Measurements from ENCODE around the gene RCAN2.

The RCAN2 gene

DNA sequence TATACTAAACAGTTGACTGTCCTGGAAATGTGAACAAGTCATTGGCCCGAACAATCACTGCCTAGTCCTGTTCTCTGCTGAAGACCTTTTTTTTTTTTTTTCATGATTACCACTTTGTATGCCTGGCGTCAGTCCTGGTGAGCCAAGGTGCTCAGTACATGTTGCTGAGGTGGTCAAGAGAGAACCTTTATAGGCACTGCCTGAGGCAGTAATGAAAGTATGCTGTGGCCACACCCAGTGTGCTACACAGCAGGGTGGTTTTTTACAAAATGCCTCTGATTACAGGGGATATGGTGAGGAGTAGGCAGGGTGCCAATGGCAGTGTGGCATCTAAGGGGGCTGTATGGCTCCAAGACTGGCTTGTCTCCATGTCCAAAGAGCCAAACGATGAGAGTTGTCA, 185.4 kb downstream of the RCAN2 start:
- H3K23ac ChIP-seq (ENCODE audit: low read depth, low read length, poor library complexity), result no peak overlapping the region
- no peak overlapping the region for H2AK5ac ChIP-seq (ENCODE audit: low read depth, low read length)
- no peak overlapping the region for H3K9ac ChIP-seq (ENCODE audit: low read depth, low read length, poor library complexity)
- H4K91ac ChIP-seq (ENCODE audit: low read depth, low read length, poor library complexity), result no peak overlapping the region
- H2BK15ac ChIP-seq (ENCODE audit: low read length), result no peak overlapping the region
- WGBS, 2 donors (ENCODE audit: extremely low coverage in 2 of 2, insufficient read length in 2 of 2, insufficient replicate concordance in 1 of 2), result no CpG with 5 or more reads among the region's 3 CpGs
- H4K8ac ChIP-seq (ENCODE audit: low read depth, low read length), result no peak overlapping the region
- no peaks in the 10 kb centered on the region for H3K36me3 ChIP-seq (replicated peaks in 1 of 2; ENCODE audit: control insufficient read depth in 2 of 2, insufficient read depth in 2 of 2, low read length in 2 of 2)
- no peak overlapping the region for H2BK12ac ChIP-seq (ENCODE audit: low read length)
- no peak overlapping the region for H2BK5ac ChIP-seq (ENCODE audit: low read length)
- no peak overlapping the region for H2BK120ac ChIP-seq (ENCODE audit: low read depth, low read length)
- H3K18ac ChIP-seq (ENCODE audit: low read length), result no peak overlapping the region
- H3K4me1 ChIP-seq (ENCODE audit: control insufficient read depth in 2 of 2, insufficient read depth in 1 of 2, low read depth in 1 of 2, low read length in 2 of 2), result no peaks in the 10 kb centered on the region
- no peak overlapping the region for H2AFZ ChIP-seq (ENCODE audit: low read length)
- no peaks in the 10 kb centered on the region for H3K79me1 ChIP-seq (ENCODE audit: low read depth, low read length)
- H3K4me3 ChIP-seq (ENCODE audit: low read length in 2 of 2), result no peak overlapping the region
- no peak overlapping the region for H3K14ac ChIP-seq (ENCODE audit: low read length)
- no peak overlapping the region for H3K27ac ChIP-seq (replicated peaks; ENCODE audit: low read length)
- peaks cover 0 to 2% (median 0%) of the 10 kb centered on the region in 3 experiments for H3K27me3 ChIP-seq (ENCODE audit: control insufficient read depth in 3 of 3, insufficient read depth in 3 of 3, low read depth in 1 of 3, low read length in 3 of 3)
- no peak for DNase-seq (ENCODE audit: low spot score)
- no peaks in the 10 kb centered on the region for H3K9me3 ChIP-seq (replicated peaks in 1 of 2; ENCODE audit: control insufficient read depth in 2 of 2, insufficient read depth in 1 of 2, low read depth in 1 of 2, low read length in 2 of 2)
- no peak overlapping the region for H3K4ac ChIP-seq (ENCODE audit: low read length)
- no peak overlapping the region for H3K4me2 ChIP-seq (ENCODE audit: insufficient read depth, low read length, poor library complexity, severe bottlenecking)

DNA sequence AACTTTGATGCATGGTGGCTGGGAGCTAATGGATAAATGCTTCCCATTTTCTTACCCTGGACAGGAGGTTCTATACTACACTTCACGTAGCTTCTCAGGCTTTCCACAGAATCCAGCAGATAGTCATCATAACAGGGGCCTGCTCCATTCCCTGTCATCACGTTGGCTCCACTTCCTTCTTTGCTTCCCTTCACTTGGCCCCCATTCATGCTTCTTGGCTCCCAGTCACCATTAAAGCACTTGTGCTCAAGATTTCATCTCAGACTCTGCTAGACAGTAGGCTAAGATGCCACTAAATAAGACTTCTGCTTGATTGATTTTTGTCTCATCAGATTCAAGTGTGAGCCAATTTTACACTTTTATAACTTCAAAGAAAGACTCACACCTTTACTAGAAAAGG, 186.0 kb downstream of the RCAN2 start:
- Histone ChIP-seq H3K23ac (ENCODE audit: low read depth, low read length, poor library complexity) (no peak overlapping the region), H3K79me1 (ENCODE audit: low read depth, low read length) (no peaks in the 10 kb centered on the region), H3K27me3 (ENCODE audit: control insufficient read depth in 3 of 3, insufficient read depth in 3 of 3, low read depth in 1 of 3, low read length in 3 of 3) (peaks cover 0 to 2% (median 0%) of the 10 kb centered on the region in 3 experiments), H4K8ac (ENCODE audit: low read depth, low read length) (no peak overlapping the region), H3K4me1 (ENCODE audit: control insufficient read depth in 2 of 2, insufficient read depth in 1 of 2, low read depth in 1 of 2, low read length in 2 of 2) (no peaks in the 10 kb centered on the region), H3K27ac (replicated peaks; ENCODE audit: low read length) (no peak overlapping the region), H2BK15ac (ENCODE audit: low read length) (no peak overlapping the region), H3K9me3 (replicated peaks in 1 of 2; ENCODE audit: control insufficient read depth in 2 of 2, insufficient read depth in 1 of 2, low read depth in 1 of 2, low read length in 2 of 2) (no peaks in the 10 kb centered on the region), H3K18ac (ENCODE audit: low read length) (no peak overlapping the region), H2BK120ac (ENCODE audit: low read depth, low read length) (no peak overlapping the region), H3K36me3 (replicated peaks in 1 of 2; ENCODE audit: control insufficient read depth in 2 of 2, insufficient read depth in 2 of 2, low read length in 2 of 2) (no peaks in the 10 kb centered on the region), H3K14ac (ENCODE audit: low read length) (no peak overlapping the region), H2BK12ac (ENCODE audit: low read length) (no peak overlapping the region), H4K91ac (ENCODE audit: low read depth, low read length, poor library complexity) (no peak overlapping the region), H2AFZ (ENCODE audit: low read length) (no peak overlapping the region), H3K4me3 (ENCODE audit: low read length in 2 of 2) (no peak overlapping the region), H2BK5ac (ENCODE audit: low read length) (no peak overlapping the region), H3K4me2 (ENCODE audit: insufficient read depth, low read length, poor library complexity, severe bottlenecking) (no peak overlapping the region), H2AK5ac (ENCODE audit: low read depth, low read length) (no peak overlapping the region), H3K9ac (ENCODE audit: low read depth, low read length, poor library complexity) (no peak overlapping the region), H3K4ac (ENCODE audit: low read length) (no peak overlapping the region)
- WGBS, 2 donors (ENCODE audit: extremely low coverage in 2 of 2, insufficient read length in 2 of 2, insufficient replicate concordance in 1 of 2), result no CpG with 5 or more reads among the region's 2 CpGs
- no peak for DNase-seq (ENCODE audit: low spot score)

DNA sequence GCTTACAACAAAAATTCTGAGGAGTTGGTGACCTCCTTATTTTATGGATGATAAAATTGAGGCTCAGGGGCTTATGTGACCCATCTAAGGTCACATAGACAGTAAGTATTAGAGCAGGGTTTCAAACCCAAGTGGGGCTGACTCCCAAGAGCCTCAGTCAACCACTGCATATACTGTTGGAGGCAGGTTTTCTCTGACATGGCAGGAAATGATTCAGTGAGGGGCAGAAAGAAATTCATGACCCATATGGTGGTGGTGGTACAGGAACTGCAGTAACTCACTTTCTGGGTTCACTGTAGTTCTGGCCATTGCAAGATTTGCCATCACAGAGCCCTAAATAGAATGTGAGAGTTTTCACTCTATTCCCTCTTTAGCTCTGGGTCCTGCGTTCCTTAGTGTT, 188.4 kb downstream of the RCAN2 start:
- no peak overlapping the region for H3K4me2 ChIP-seq (ENCODE audit: insufficient read depth, low read length, poor library complexity, severe bottlenecking)

DNA sequence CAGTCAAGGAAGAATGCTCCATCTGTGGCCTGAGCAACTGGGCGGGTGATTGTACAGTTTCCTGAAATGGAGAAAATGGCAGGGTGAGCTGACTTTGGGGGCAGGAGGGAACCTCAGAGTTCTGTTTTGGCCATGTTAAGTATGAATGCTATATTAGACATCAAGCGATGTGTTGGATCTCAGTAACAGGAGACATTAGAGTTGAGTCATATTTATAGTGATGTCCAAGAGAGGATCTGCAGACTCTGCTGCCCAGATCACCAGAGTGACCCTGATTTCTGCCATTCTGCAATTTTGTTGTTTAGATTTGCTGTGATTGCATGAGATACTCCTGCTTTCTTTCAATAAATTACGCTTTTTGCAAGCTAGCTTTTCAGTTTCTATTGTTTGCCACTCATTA, 189.1 kb downstream of the RCAN2 start:
- Histone ChIP-seq H3K9ac (ENCODE audit: low read depth, low read length, poor library complexity) (no peak overlapping the region), H3K36me3 (replicated peaks in 1 of 2; ENCODE audit: control insufficient read depth in 2 of 2, insufficient read depth in 2 of 2, low read length in 2 of 2) (no peaks in the 10 kb centered on the region), H3K79me1 (ENCODE audit: low read depth, low read length) (no peaks in the 10 kb centered on the region), H2AK5ac (ENCODE audit: low read depth, low read length) (no peak overlapping the region), H2BK120ac (ENCODE audit: low read depth, low read length) (no peak overlapping the region), H3K27ac (replicated peaks; ENCODE audit: low read length) (no peak overlapping the region), H3K23ac (ENCODE audit: low read depth, low read length, poor library complexity) (no peak overlapping the region), H3K18ac (ENCODE audit: low read length) (no peak overlapping the region), H3K14ac (ENCODE audit: low read length) (no peak overlapping the region), H3K4me2 (ENCODE audit: insufficient read depth, low read length, poor library complexity, severe bottlenecking) (no peak overlapping the region), H3K4me3 (ENCODE audit: low read length in 2 of 2) (no peak overlapping the region), H4K91ac (ENCODE audit: low read depth, low read length, poor library complexity) (no peak overlapping the region), H3K4me1 (ENCODE audit: control insufficient read depth in 2 of 2, insufficient read depth in 1 of 2, low read depth in 1 of 2, low read length in 2 of 2) (no peaks in the 10 kb centered on the region), H2BK5ac (ENCODE audit: low read length) (no peak overlapping the region), H2BK12ac (ENCODE audit: low read length) (no peak overlapping the region), H2BK15ac (ENCODE audit: low read length) (no peak overlapping the region), H3K27me3 (ENCODE audit: control insufficient read depth in 3 of 3, insufficient read depth in 3 of 3, low read depth in 1 of 3, low read length in 3 of 3) (peaks cover 0 to 2% (median 0%) of the 10 kb centered on the region in 3 experiments), H3K9me3 (replicated peaks in 1 of 2; ENCODE audit: control insufficient read depth in 2 of 2, insufficient read depth in 1 of 2, low read depth in 1 of 2, low read length in 2 of 2) (no peaks in the 10 kb centered on the region), H3K4ac (ENCODE audit: low read length) (no peak overlapping the region), H2AFZ (ENCODE audit: low read length) (no peak overlapping the region), H4K8ac (ENCODE audit: low read depth, low read length) (no peak overlapping the region)
- no CpG with 5 or more reads among the region's 3 CpGs for WGBS, 2 donors (ENCODE audit: extremely low coverage in 2 of 2, insufficient read length in 2 of 2, insufficient replicate concordance in 1 of 2)
- no peak for DNase-seq (ENCODE audit: low spot score)

More for the DNA sequence above, 188.4 kb downstream of the RCAN2 start:
- no peak overlapping the region for H3K23ac ChIP-seq (ENCODE audit: low read depth, low read length, poor library complexity)
- H3K9me3 ChIP-seq (replicated peaks in 1 of 2; ENCODE audit: control insufficient read depth in 2 of 2, insufficient read depth in 1 of 2, low read depth in 1 of 2, low read length in 2 of 2), result no peaks in the 10 kb centered on the region
- H3K79me1 ChIP-seq (ENCODE audit: low read depth, low read length), result no peaks in the 10 kb centered on the region
- H2AFZ ChIP-seq (ENCODE audit: low read length), result no peak overlapping the region
- no peak overlapping the region for H3K18ac ChIP-seq (ENCODE audit: low read length)
- H3K4me3 ChIP-seq (ENCODE audit: low read length in 2 of 2), result no peak overlapping the region
- H3K27me3 ChIP-seq (ENCODE audit: control insufficient read depth in 3 of 3, insufficient read depth in 3 of 3, low read depth in 1 of 3, low read length in 3 of 3), result peaks cover 0 to 2% (median 0%) of the 10 kb centered on the region in 3 experiments
- H3K9ac ChIP-seq (ENCODE audit: low read depth, low read length, poor library complexity), result no peak overlapping the region
- H3K14ac ChIP-seq (ENCODE audit: low read length), result no peak overlapping the region
- H3K27ac ChIP-seq (replicated peaks; ENCODE audit: low read length), result no peak overlapping the region
- H2BK12ac ChIP-seq (ENCODE audit: low read length), result no peak overlapping the region
- no peak overlapping the region for H2BK120ac ChIP-seq (ENCODE audit: low read depth, low read length)
- H2AK5ac ChIP-seq (ENCODE audit: low read depth, low read length), result no peak overlapping the region
- no peaks in the 10 kb centered on the region for H3K4me1 ChIP-seq (ENCODE audit: control insufficient read depth in 2 of 2, insufficient read depth in 1 of 2, low read depth in 1 of 2, low read length in 2 of 2)
- no peak overlapping the region for H2BK15ac ChIP-seq (ENCODE audit: low read length)
- H4K91ac ChIP-seq (ENCODE audit: low read depth, low read length, poor library complexity), result no peak overlapping the region
- DNase-seq (ENCODE audit: low spot score), result no peak
- no peaks in the 10 kb centered on the region for H3K36me3 ChIP-seq (replicated peaks in 1 of 2; ENCODE audit: control insufficient read depth in 2 of 2, insufficient read depth in 2 of 2, low read length in 2 of 2)
- no CpG with 5 or more reads among the region's 1 CpG for WGBS, 2 donors (ENCODE audit: extremely low coverage in 2 of 2, insufficient read length in 2 of 2, insufficient replicate concordance in 1 of 2)
- no peak overlapping the region for H4K8ac ChIP-seq (ENCODE audit: low read depth, low read length)
- H2BK5ac ChIP-seq (ENCODE audit: low read length), result no peak overlapping the region
- H3K4ac ChIP-seq (ENCODE audit: low read length), result no peak overlapping the region
